ENCODE data around the gene GADD45G. TPM values are rescaled to one million over a fixed set of nuclear protein-coding genes. Genes with fewer than 3 reads are reported as not detected.

The GADD45G gene
- total and polyA plus RNA-seq, 2 of the 8 experiments (the other 6 are each of a cell fraction or from before 2014, with no cell fraction given): 7.0 to 11.4 TPM

GRCh38 chr9:89633920-89634319 lies 29.1 kb downstream of the GADD45G start:
- no peak overlapping the region for H3K4ac ChIP-seq (replicated peaks; ENCODE audit: insufficient read length, low read depth, low read length)
- H2AFZ ChIP-seq (ENCODE audit: low read length): no peak overlapping the region
- no peak overlapping the region for H2AK5ac ChIP-seq (ENCODE audit: low read depth, low read length)
- no peak overlapping the region for H3K18ac ChIP-seq (ENCODE audit: extremely low read depth, low read length)
- no peak overlapping the region for H3K27ac ChIP-seq (ENCODE audit: low read depth, low read length)
- no peak overlapping the region for H2BK20ac ChIP-seq (ENCODE audit: low read length)
- H3K4me2 ChIP-seq (ENCODE audit: insufficient read depth in 1 of 2, low read depth in 2 of 2, low read length in 2 of 2): no peak overlapping the region
- H4K91ac ChIP-seq (replicated peaks; ENCODE audit: insufficient read length, low read length): no peak overlapping the region
- H4K5ac ChIP-seq (ENCODE audit: insufficient read length, low read depth, low read length): no peak overlapping the region
- H3K79me1 ChIP-seq (ENCODE audit: low read depth, low read length): no peaks in the 10 kb centered on the region
- WGBS, 2 experiments (ENCODE audit: extremely low coverage in 1 of 2, insufficient coverage in 1 of 2, insufficient read length in 1 of 2, insufficient replicate concordance in 2 of 2, low coverage in 1 of 2, low lambda C conversion rate in 2 of 2, missing lambda C conversion rate in 1 of 2): 88% methylated on average over 9 of the region's 9 CpGs; no CpG with 5 or more reads in 1 of the 2 experiments
- H3K9me3 ChIP-seq (ENCODE audit: insufficient read depth in 2 of 2, low read depth in 1 of 2, low read length in 1 of 2): no peaks in the 10 kb centered on the region
- no peak overlapping the region for H4K8ac ChIP-seq (ENCODE audit: extremely low read depth, insufficient read depth, low read length)
- no peak overlapping the region for H3K14ac ChIP-seq (ENCODE audit: insufficient read length)
- no peak overlapping the region for H2BK5ac ChIP-seq (ENCODE audit: low read depth, low read length)
- H3K56ac ChIP-seq (replicated peaks; ENCODE audit: insufficient read length, low read depth, low read length): no peak overlapping the region
- no peak for FAIRE-seq
- ChIA-PET CTCF (ENCODE audit: partially characterized antibody) (interaction anchor here (0.8 to 2.9 kb wide), 5 partner anchors 14 to 508 kb away, joined by 3 to 15 read pairs (median 6); no protein-coding TSS in a partner anchor), POLR2A (ENCODE audit: partially characterized antibody) (interaction anchor here (2.1 kb wide), 1 partner anchor 27 kb away, joined by 5 read pairs; no protein-coding TSS in a partner anchor)
- H2BK15ac ChIP-seq (ENCODE audit: low read length): no peak overlapping the region
- H3K23me2 ChIP-seq (ENCODE audit: low read depth, low read length): no peaks in the 10 kb centered on the region
- peaks cover 0 to 2% (median 0%) of the 10 kb centered on the region in 4 experiments; a peak in 3 of 7 replicates for H3K27me3 ChIP-seq (replicated peaks in 1 of 4; ENCODE audit: control insufficient read depth in 3 of 4, extremely low read depth in 1 of 4, insufficient read depth in 3 of 4, low read length in 3 of 4)
- H2BK12ac ChIP-seq (ENCODE audit: low read depth, low read length): no peak overlapping the region
- H3K4me1 ChIP-seq (replicated peaks in 1 of 4; ENCODE audit: control insufficient read depth in 3 of 4, insufficient read depth in 4 of 4, low read length in 3 of 4): no peaks in the 10 kb centered on the region; a peak in 3 of 7 replicates
- H3K23ac ChIP-seq (ENCODE audit: insufficient read length): no peak overlapping the region
- no peaks in the 10 kb centered on the region for H3K36me3 ChIP-seq (ENCODE audit: control insufficient read depth in 2 of 4, insufficient read depth in 4 of 4, low read length in 3 of 4)
- H3K79me2 ChIP-seq (ENCODE audit: control insufficient read depth in 1 of 2, insufficient read depth in 2 of 2, low read length in 2 of 2): no peaks in the 10 kb centered on the region
- no peaks in the 10 kb centered on the region for H4K20me1 ChIP-seq (replicated peaks in 1 of 2; ENCODE audit: control insufficient read depth in 1 of 2, insufficient read depth in 2 of 2, low read length in 2 of 2)
- H3K4me3 ChIP-seq (ENCODE audit: extremely low read depth in 1 of 4, insufficient read depth in 2 of 4, low read depth in 3 of 4, low read length in 4 of 4): no peak overlapping the region
- no peak overlapping the region for H3K9ac ChIP-seq (replicated peaks in 1 of 4; ENCODE audit: extremely low read depth in 1 of 4, low read depth in 3 of 4, low read length in 3 of 4)
- DNase-seq (ENCODE audit: low read depth in 1 of 2, low spot score in 2 of 2): no peak
- no peak overlapping the region for H2BK120ac ChIP-seq (replicated peaks; ENCODE audit: low read depth, low read length)
- TF ChIP-seq MAFK (IDR thresholded peaks at IDR 0.05; ENCODE audit: low read depth, low read length) (no peak), CHD1 (IDR thresholded peaks at IDR 0.05; ENCODE audit: low read depth, low read length) (no peak), GABPA (IDR thresholded peaks at IDR 0.05; ENCODE audit: borderline replicate concordance, insufficient read depth, low read length) (no peak), TAF1 (IDR thresholded peaks at IDR 0.05; ENCODE audit: low read depth, low read length) (no peak), ZNF274 (IDR thresholded peaks at IDR 0.05; ENCODE audit: borderline replicate concordance, extremely low read depth, low read length) (no peak), SRF (IDR thresholded peaks at IDR 0.05; ENCODE audit: low read depth, low read length) (no peak), PHF8 (conservative IDR thresholded peaks at IDR 0.05; ENCODE audit: low read depth, low read length) (no peak), POLR2AphosphoS5 (IDR thresholded peaks at IDR 0.05; ENCODE audit: low read depth, low read length) (no peak)
